ENCODE measurements around the gene FLT3. TPM values are rescaled to one million over a fixed set of nuclear protein-coding genes. Genes with fewer than 3 reads are reported as not detected.
A peak's percentile ranks its signal among the peaks of the same experiment; 100 is the strongest.

FLT3 gene
- total RNA-seq, 1 donor from 2014 or later = not detected

GRCh38 chr13:27977476-27978300, 122.7 kb downstream of the FLT3 start:
- no peaks in the 10 kb centered on the region for H3K9me3 ChIP-seq
- no peak for DNase-seq (ENCODE audit: extremely low spot score in 2 of 2)
- H3K27me3 ChIP-seq = no peaks in the 10 kb centered on the region
- H3K36me3 ChIP-seq = no peaks in the 10 kb centered on the region
- TF ChIP-seq CTCF (IDR thresholded peaks at IDR 0.05) (no peak), POLR2AphosphoS5 (IDR thresholded peaks at IDR 0.05; ENCODE audit: insufficient read depth in 1 of 2, low read depth in 1 of 2) (no peak)
- intact Hi-C loops (cut with DNase I) = loop anchor here (10.0 kb wide), 1 partner anchor 153 kb away; no protein-coding TSS in a partner anchor
- no peak overlapping the region for H3K27ac ChIP-seq
- H3K4me1 ChIP-seq = peaks cover 18% of the 10 kb centered on the region
- H3K4me3 ChIP-seq = peak overlapping the region in 1 of 2 donors; percentile 16

GRCh38 chr13:27976362-27977091, 123.8 kb downstream of the FLT3 start:
- Histone ChIP-seq H3K27ac (no peak overlapping the region), H3K36me3 (no peaks in the 10 kb centered on the region), H3K9me3 (no peaks in the 10 kb centered on the region), H3K4me1 (peaks cover 18% of the 10 kb centered on the region), H3K27me3 (no peaks in the 10 kb centered on the region), H3K4me3 (no peak overlapping the region)
- TF ChIP-seq POLR2AphosphoS5 (IDR thresholded peaks at IDR 0.05; ENCODE audit: insufficient read depth in 1 of 2, low read depth in 1 of 2) (no peak), CTCF (IDR thresholded peaks at IDR 0.05) (no peak), POLR2A (IDR thresholded peaks at IDR 0.05) (no peak)
- intact Hi-C loops (cut with DNase I) = loop anchor here (10.0 kb wide), 1 partner anchor 152 kb away; no protein-coding TSS in a partner anchor
- no peak for DNase-seq (ENCODE audit: extremely low spot score in 2 of 2)

GRCh38 chr13:27975564-27976361, 124.6 kb downstream of the FLT3 start:
- Histone ChIP-seq H3K9me3 (no peaks in the 10 kb centered on the region), H3K4me3 (no peak overlapping the region), H3K4me1 (peaks cover 18% of the 10 kb centered on the region), H3K27me3 (no peaks in the 10 kb centered on the region), H3K27ac (no peak overlapping the region), H3K36me3 (no peaks in the 10 kb centered on the region)
- DNase-seq (ENCODE audit: extremely low spot score in 2 of 2) = no peak
- TF ChIP-seq POLR2A (IDR thresholded peaks at IDR 0.05) (no peak), POLR2AphosphoS5 (IDR thresholded peaks at IDR 0.05; ENCODE audit: insufficient read depth in 1 of 2, low read depth in 1 of 2) (no peak), CTCF (IDR thresholded peaks at IDR 0.05) (no peak)
- intact Hi-C loops (cut with DNase I) = loop anchor here (10.0 kb wide), 1 partner anchor 151 kb away; no protein-coding TSS in a partner anchor

GRCh38 chr13:27973961-27974662, 126.3 kb downstream of the FLT3 start:
- H3K27ac ChIP-seq = no peak overlapping the region
- no peaks in the 10 kb centered on the region for H3K36me3 ChIP-seq
- no peak for TF ChIP-seq POLR2AphosphoS5 (IDR thresholded peaks at IDR 0.05; ENCODE audit: insufficient read depth in 1 of 2, low read depth in 1 of 2)
- TF ChIP-seq CTCF (IDR thresholded peaks at IDR 0.05) = no peak
- TF ChIP-seq POLR2A (IDR thresholded peaks at IDR 0.05) = no peak
- H3K4me3 ChIP-seq = no peak overlapping the region
- H3K9me3 ChIP-seq = no peaks in the 10 kb centered on the region
- H3K4me1 ChIP-seq = peaks cover 11% of the 10 kb centered on the region
- no peak for DNase-seq (ENCODE audit: extremely low spot score in 2 of 2)
- intact Hi-C loops (cut with DNase I) = loop anchor here (10.0 kb wide), 1 partner anchor 149 kb away; no protein-coding TSS in a partner anchor
- H3K27me3 ChIP-seq = no peaks in the 10 kb centered on the region
